H9 (cell line): Measurements from ENCODE around the gene MEF2A. TPM values are rescaled to one million over a fixed set of nuclear protein-coding genes. Genes with fewer than 3 reads are reported as not detected.

Experiments used
- DNase-seq: peaks from one replicate; pipeline ENCODE4 v3.0.0-alpha.2; 2017
- H2AFZ ChIP-seq: one replicate; pipeline ENCODE4 v1.6.1; 2013; ENCODE audit warnings: mild to moderate bottlenecking, low read length, control low read depth, moderate library complexity
- H2AK5ac ChIP-seq: 2 replicates; pipeline ENCODE4 v1.6.1; 2013; ENCODE audit warnings: low read length, control low read depth, mixed read lengths; ENCODE audit not compliant: insufficient read length
- H2BK120ac ChIP-seq: one replicate; pipeline ENCODE4 v1.6.1; 2013; ENCODE audit warnings: low read depth, mild to moderate bottlenecking, low read length, control low read depth, inconsistent platforms; ENCODE audit not compliant: poor library complexity, severe bottlenecking
- H2BK12ac ChIP-seq: 2 replicates; pipeline ENCODE4 v1.6.1; 2013; ENCODE audit warnings: low read length, control low read depth, mixed read lengths, low read depth; ENCODE audit not compliant: insufficient read length
- H2BK15ac ChIP-seq: 2 replicates; pipeline ENCODE4 v1.6.1; 2013; ENCODE audit warnings: low read depth, low read length, control low read depth
- H2BK20ac ChIP-seq: one replicate; pipeline ENCODE4 v1.6.1; 2013; ENCODE audit warnings: low read depth, mild to moderate bottlenecking, low read length, control low read depth, inconsistent platforms; ENCODE audit not compliant: poor library complexity, severe bottlenecking
- H2BK5ac ChIP-seq: 2 replicates; pipeline ENCODE4 v1.6.1; 2013; ENCODE audit warnings: low read length, control low read depth, mixed read lengths; ENCODE audit not compliant: insufficient read length
- H3K14ac ChIP-seq: 2 replicates; pipeline ENCODE4 v1.6.1; 2013; ENCODE audit warnings: low read length, control low read depth; ENCODE audit not compliant: insufficient read depth
- H3K18ac ChIP-seq: 2 replicates; pipeline ENCODE4 v1.6.1; 2013; ENCODE audit warnings: low read depth, mild to moderate bottlenecking, mixed read lengths, low read length, control low read depth; ENCODE audit not compliant: insufficient read length
- H3K23ac ChIP-seq: 2 replicates; pipeline ENCODE4 v1.6.1; 2013; ENCODE audit warnings: low read length, control low read depth, mixed read lengths, low read depth; ENCODE audit not compliant: insufficient read length
- H3K23me2 ChIP-seq: 2 replicates; pipeline ENCODE4 v1.6.1; 2013; ENCODE audit warnings: low read depth, mild to moderate bottlenecking, mixed read lengths, low read length, control low read depth; ENCODE audit not compliant: insufficient read length, poor library complexity, severe bottlenecking
- H3K27ac ChIP-seq: 2 replicates; pipeline ENCODE4 v1.5.1; 2013; ENCODE audit warnings: low read length, control low read depth, mixed read lengths, low read depth; ENCODE audit not compliant: insufficient read length
- H3K27me3 ChIP-seq: 2 replicates; pipeline ENCODE4 v1.6.1; 2013; ENCODE audit warnings: low read length, control low read depth, inconsistent platforms; ENCODE audit not compliant: insufficient read depth
- H3K4ac ChIP-seq: 2 replicates; pipeline ENCODE4 v1.6.1; 2013; ENCODE audit warnings: low read depth, mild to moderate bottlenecking, control low read depth, inconsistent platforms, low read length, moderate library complexity
- H3K4me1 ChIP-seq: 2 replicates; pipeline ENCODE4 v1.6.1; 2013; ENCODE audit warnings: low read length, control low read depth, inconsistent platforms; ENCODE audit not compliant: insufficient read depth
- H3K4me2 ChIP-seq: 2 replicates; pipeline ENCODE4 v1.6.1; 2013; ENCODE audit warnings: low read length, control low read depth, mixed read lengths; ENCODE audit not compliant: insufficient read length, insufficient read depth
- H3K56ac ChIP-seq: 2 replicates; pipeline ENCODE4 v1.6.1; 2013; ENCODE audit warnings: low read depth, mild to moderate bottlenecking, mixed read lengths, low read length, control low read depth; ENCODE audit not compliant: insufficient read length
- H3K79me1 ChIP-seq: 2 replicates; pipeline ENCODE4 v1.6.1; 2013; ENCODE audit warnings: low read depth, mild to moderate bottlenecking, moderate library complexity, low read length, control low read depth, inconsistent platforms; ENCODE audit not compliant: insufficient read depth, poor library complexity, severe bottlenecking
- H3K79me2 ChIP-seq: 2 replicates; pipeline ENCODE4 v1.6.1; 2013; ENCODE audit warnings: low read length, control low read depth, inconsistent platforms; ENCODE audit not compliant: insufficient read depth
- H3K9ac ChIP-seq: 2 replicates; pipeline ENCODE4 v1.6.1; 2013; ENCODE audit warnings: low read length, control low read depth, mixed read lengths; ENCODE audit not compliant: insufficient read length; ENCODE audit errors: extremely low read depth
- H3K9me3 ChIP-seq: one replicate; pipeline ENCODE4 v1.6.1; 2013; ENCODE audit warnings: low read depth, low read length, inconsistent platforms; ENCODE audit not compliant: control insufficient read depth
- H3T11ph ChIP-seq: one replicate; pipeline ENCODE4 v1.6.1; 2013; ENCODE audit warnings: mild to moderate bottlenecking, low read length, control low read depth, inconsistent platforms
- H4K20me1 ChIP-seq: one replicate; pipeline ENCODE4 v1.6.1; 2013; ENCODE audit not compliant: control insufficient read depth, insufficient read length, insufficient read depth
- H4K5ac ChIP-seq: 2 replicates; pipeline ENCODE4 v1.6.1; 2013; ENCODE audit warnings: low read depth, mild to moderate bottlenecking, mixed read lengths, low read length, control low read depth; ENCODE audit not compliant: insufficient read length
- H4K8ac ChIP-seq: replicated peaks from 2 replicates; pipeline ENCODE4 v1.6.1; 2013; ENCODE audit warnings: low read length, control low read depth, mixed read lengths, low read depth; ENCODE audit not compliant: insufficient read length
- H4K91ac ChIP-seq: 2 replicates; pipeline ENCODE4 v1.6.1; 2013; ENCODE audit warnings: low read depth, mild to moderate bottlenecking, moderate library complexity, mixed read lengths, low read length, control low read depth; ENCODE audit not compliant: insufficient read length
- H3K27ac Mint-ChIP-seq, 3 experiments: 2 replicates in 2 of 3; 3 replicates in 1 of 3; pipeline ENCODE4 v1.8.0; 2020 to 2021; ENCODE audit warnings: mixed read lengths in 3 of 3, mild to moderate bottlenecking in 1 of 3, moderate library complexity in 1 of 3
- H3K27me3 Mint-ChIP-seq: 2 replicates; pipeline ENCODE4 v1.8.0; 2021; ENCODE audit warnings: low read depth, mild to moderate bottlenecking, moderate library complexity, mixed read lengths
- H3K36me3 Mint-ChIP-seq, 3 experiments: 2 replicates in 2 of 3; 3 replicates in 1 of 3; pipeline ENCODE4 v1.8.0; 2020 to 2021; ENCODE audit warnings: low read depth in 3 of 3, mixed read lengths in 3 of 3; ENCODE audit not compliant: insufficient read depth in 1 of 3
- H3K4me1 Mint-ChIP-seq, 2 experiments: 2 replicates each; pipeline ENCODE4 v1.8.0; 2020; ENCODE audit warnings: mixed read lengths in 2 of 2
- H3K4me3 Mint-ChIP-seq, 2 experiments: 2 replicates in 1 of 2; 3 replicates in 1 of 2; pipeline ENCODE4 v1.8.0; 2020 to 2021; ENCODE audit warnings: mild to moderate bottlenecking in 2 of 2, mixed read lengths in 2 of 2, moderate library complexity in 1 of 2
- H3K9me3 Mint-ChIP-seq, 2 experiments: 2 replicates in 1 of 2; 3 replicates in 1 of 2; pipeline ENCODE4 v1.8.0; 2020; ENCODE audit warnings: mild to moderate bottlenecking in 2 of 2, mixed read lengths in 2 of 2, moderate library complexity in 1 of 2
- CTCF ChIP-seq: fragments of 200-600 bp; sonication (generic); conservative IDR thresholded peaks from 3 replicates; pipeline ENCODE4 v1.8.0; 2021; ENCODE audit warnings: antibody characterized with exemption, mild to moderate bottlenecking
- WGBS: extraction: QIAGEN DNeasy Blood & Tissue Kit; methylation state at CpG from one replicate; pipeline ENCODE4 v1.1.7; 2013; ENCODE audit warnings: missing lambda C conversion rate, low lambda C conversion rate, mixed read lengths; ENCODE audit not compliant: insufficient read length; ENCODE audit errors: extremely low coverage; 5-methylcytosine and 5-hydroxymethylcytosine counted together
- long read RNA-seq: library from polyadenylated mRNA; unstranded; transcript quantifications from one replicate; pipeline ENCODE4 v2.0.0, GENCODE V29; 2020
- total RNA-seq: library from RNA; stranded (reverse); gene quantifications from 2 replicates; pipeline ENCODE4 v1.2.1, GENCODE V29; 2021

MEF2A gene
- 20.7 and 25.2 TPM in 2 replicates for total RNA-seq
- long read RNA-seq, full-length matches to known transcripts, result 28 of 83 reads
- long read RNA-seq, partial matches to known transcripts, result 26 of 83 reads
- long read RNA-seq, other reads (novel, unspliced or antisense), result 29 of 83 reads

GRCh38 chr15:99565299-99566156 is at the start of gene MEF2A:
TSS of gene MEF2A (plus strand) at chr15:99565984. CDS start at chr15:99633120, 67,136 bp downstream.
- WGBS, result no CpG with 5 or more reads among the region's 101 CpGs
- H3K4ac ChIP-seq, result no peak within 1 kb of the TSS
- H3K27ac ChIP-seq, result peak within 1 kb of the TSS; percentile 34
- peak within 1 kb of the TSS; percentile 94 for H3K4me2 ChIP-seq
- no peak within 1 kb of the TSS for H2AK5ac ChIP-seq
- H2BK12ac ChIP-seq, result no peak within 1 kb of the TSS
- H3K79me1 ChIP-seq, result no peaks in the 10 kb centered on the region
- Mint-ChIP-seq H3K36me3 (no peaks in the 10 kb centered on the region; a peak in 1 of 7 replicates), H3K9me3 (no peaks in the 10 kb centered on the region), H3K27me3 (peaks cover 3% of the 10 kb centered on the region), H3K4me1 (peaks cover 42 to 44% of the 10 kb centered on the region in 2 experiments), H3K27ac (peak within 1 kb of the TSS; percentile 98 to 99 (median 98)), H3K4me3 (peak within 1 kb of the TSS; percentile 92 to 100)
- no peaks in the 10 kb centered on the region for H3K9me3 ChIP-seq
- H4K91ac ChIP-seq, result no peak within 1 kb of the TSS
- no peak within 1 kb of the TSS for H3T11ph ChIP-seq
- no peak within 1 kb of the TSS for H2BK5ac ChIP-seq
- peaks cover 9% of the 10 kb centered on the region for H3K4me1 ChIP-seq
- H3K27me3 ChIP-seq, result no peaks in the 10 kb centered on the region
- peaks cover 6% of the 10 kb centered on the region; the same call in 1 of the 2 replicates for H3K79me2 ChIP-seq
- no peak within 1 kb of the TSS for H3K56ac ChIP-seq
- peak within 1 kb of the TSS; percentile 75 for H3K9ac ChIP-seq
- no peak within 1 kb of the TSS for H4K5ac ChIP-seq
- no peak within 1 kb of the TSS; the same call in 1 of the 2 replicates for H3K14ac ChIP-seq
- no peak within 1 kb of the TSS for H2BK20ac ChIP-seq
- H4K20me1 ChIP-seq, result no peaks in the 10 kb centered on the region
- no peak within 1 kb of the TSS for H3K18ac ChIP-seq
- no peak within 1 kb of the TSS for H2BK120ac ChIP-seq
- no peak within 1 kb of the TSS for H2AFZ ChIP-seq
- no peak within 1 kb of the TSS for H2BK15ac ChIP-seq
- H4K8ac ChIP-seq, result no peak within 1 kb of the TSS
- no peak within 1 kb of the TSS for H3K23ac ChIP-seq
- H3K23me2 ChIP-seq, result peaks cover 6% of the 10 kb centered on the region
- DNase-seq, result peak; percentile 93
- no peak for TF ChIP-seq CTCF
